Activated B cell treated with CpG ODN at 0.5 μM for 24 hours (primary cell): ENCODE data around the gene SLC24A4. TPM values are rescaled to one million over a fixed set of nuclear protein-coding genes. Genes with fewer than 3 reads are reported as not detected.

Source experiments
- ATAC-seq: fragments of 200-7000 bp; cut with Tn5 transposase; one replicate; pipeline ENCODE4 v1.10.0; 2021; ENCODE audit warnings: low read depth, mild to moderate bottlenecking, moderate library complexity
- CTCF ChIA-PET: fragments of 350-600 bp; sonication (Branson Sonifier 250); formaldehyde crosslinking; loops from one replicate; lab custom pipeline; 2021; ENCODE audit warnings: antibody characterized with exemption; lab: Charles Lee
- POLR2A ChIA-PET: fragments of 350-600 bp; sonication (Branson Sonifier 250); formaldehyde crosslinking; loops from one replicate; lab custom pipeline; 2021; ENCODE audit warnings: antibody characterized with exemption; lab: Charles Lee
- DNase-seq: peaks from one replicate; pipeline ENCODE4 v3.0.0; 2022
- H3K27ac Mint-ChIP-seq: one replicate; pipeline ENCODE4 v1.8.0; 2020; ENCODE audit warnings: mixed read lengths
- H3K27me3 Mint-ChIP-seq: one replicate; pipeline ENCODE4 v1.8.0; 2021; ENCODE audit warnings: mixed read lengths
- H3K36me3 Mint-ChIP-seq: one replicate; pipeline ENCODE4 v1.8.0; 2021; ENCODE audit warnings: low read depth, mixed read lengths
- H3K4me1 Mint-ChIP-seq: one replicate; pipeline ENCODE4 v1.8.0; 2021; ENCODE audit warnings: mixed read lengths
- H3K4me3 Mint-ChIP-seq: one replicate; pipeline ENCODE4 v1.8.0; 2020; ENCODE audit warnings: mild to moderate bottlenecking, mixed read lengths
- H3K9me3 Mint-ChIP-seq: one replicate; pipeline ENCODE4 v1.8.0; 2020; ENCODE audit warnings: mixed read lengths
- CTCF ChIP-seq: fragments of 200-600 bp; IDR thresholded peaks from one replicate; pipeline ENCODE4 v1.8.0; 2022; ENCODE audit warnings: antibody characterized with exemption, mild to moderate bottlenecking
- intact Hi-C: fragments of 100-400 bp; cut with micrococcal nuclease; formaldehyde crosslinking; loops from one replicate; pipeline ENCODE4 v1.15.1; 2024
- total RNA-seq: library from RNA; stranded (reverse); gene quantifications from 2 replicates; pipeline ENCODE4 v1.2.3, GENCODE V29; 2022

SLC24A4 gene
- total RNA-seq, 1 donor from 2014 or later = 0.09 TPM

GRCh38 chr14:92511453-92512238 is 188.7 kb downstream of the SLC24A4 start:
- peak overlapping the region; percentile 19 for H3K27ac Mint-ChIP-seq
- ChIA-PET CTCF (no interaction called here), POLR2A (no interaction called here)
- no peaks in the 10 kb centered on the region for H3K36me3 Mint-ChIP-seq
- peaks cover 52% of the 10 kb centered on the region for H3K4me1 Mint-ChIP-seq
- no peak for DNase-seq
- intact Hi-C loops = loop anchor here (5.0 kb wide), 2 partner anchors 41 to 66 kb away; no protein-coding TSS in a partner anchor
- no peak for TF ChIP-seq CTCF
- H3K4me3 Mint-ChIP-seq = no peak overlapping the region
- no peaks in the 10 kb centered on the region for H3K9me3 Mint-ChIP-seq
- ATAC-seq = no peak
- no peaks in the 10 kb centered on the region for H3K27me3 Mint-ChIP-seq

- ATAC-seq (no peak), DNase-seq (no peak)
- no peak for TF ChIP-seq CTCF
- no peak overlapping the region for H3K27ac Mint-ChIP-seq
- peaks cover 48% of the 10 kb centered on the region for H3K4me1 Mint-ChIP-seq
- intact Hi-C loops = loop anchor here (1.0 to 5.0 kb wide), 3 partner anchors 18 to 64 kb away; no protein-coding TSS in a partner anchor
- POLR2A ChIA-PET = interaction anchor here (0.8 to 1.7 kb wide), 3 partner anchors 19 to 139 kb away, joined by 3 to 5 read pairs (median 3); no protein-coding TSS in a partner anchor
- no peaks in the 10 kb centered on the region for H3K36me3 Mint-ChIP-seq
- H3K9me3 Mint-ChIP-seq = no peaks in the 10 kb centered on the region
- H3K27me3 Mint-ChIP-seq = no peaks in the 10 kb centered on the region
- CTCF ChIA-PET = no interaction called here
- H3K4me3 Mint-ChIP-seq = peak overlapping the region; percentile 72
These were observed 189.8 kb downstream of the SLC24A4 start for GRCh38 chr14:92512807-92513203.

GRCh38 chr14:92513204-92513965 is 190.4 kb downstream of the SLC24A4 start, which contains the start of gene RIN3:
TSS of gene RIN3 (plus strand) at chr14:92513781. CDS start at chr14:92513933, 152 bp downstream.
- ChIA-PET CTCF (no interaction called here), POLR2A (interaction anchor here (0.7 to 1.7 kb wide), 4 partner anchors 18 to 138 kb away, joined by 3 to 5 read pairs (median 3); no protein-coding TSS in a partner anchor)
- Mint-ChIP-seq H3K36me3 (no peaks in the 10 kb centered on the region), H3K4me1 (peaks cover 44% of the 10 kb centered on the region), H3K27me3 (no peaks in the 10 kb centered on the region), H3K4me3 (peak within 1 kb of the TSS; percentile 80), H3K27ac (peak within 1 kb of the TSS; percentile 41), H3K9me3 (no peaks in the 10 kb centered on the region)
- ATAC-seq (peak; percentile 67), DNase-seq (peak; percentile 61)
- intact Hi-C loops = loop anchor here (1.0 to 5.0 kb wide), 3 partner anchors 18 to 64 kb away; no protein-coding TSS in a partner anchor
- no peak for TF ChIP-seq CTCF

GRCh38 chr14:92513966-92514843 is 191.2 kb downstream of the SLC24A4 start:
- Mint-ChIP-seq H3K4me1 (peaks cover 39% of the 10 kb centered on the region), H3K36me3 (no peaks in the 10 kb centered on the region), H3K27ac (peak overlapping the region; percentile 41), H3K4me3 (peak overlapping the region; percentile 80), H3K9me3 (no peaks in the 10 kb centered on the region), H3K27me3 (no peaks in the 10 kb centered on the region)
- ChIA-PET POLR2A (interaction anchor here (1.1 to 1.8 kb wide), 3 partner anchors 54 to 138 kb away, joined by 3 to 5 read pairs (median 4); no protein-coding TSS in a partner anchor), CTCF (no interaction called here)
- DNase-seq (no peak), ATAC-seq (peak; percentile 37)
- intact Hi-C loops = loop anchor here (1.0 to 5.0 kb wide), 4 partner anchors 17 to 163 kb away; no protein-coding TSS in a partner anchor
- TF ChIP-seq CTCF = no peak
